AG10803 (cell line): ENCODE data around the gene STRN.

ENCODE experiments used
- DNase-seq: peaks from one replicate; pipeline ENCODE4 v3.0.0; 2010; ENCODE audit warnings: low read depth
- H3K4me3 ChIP-seq: 2 replicates; pipeline ENCODE4 v1.5.1; 2011; ENCODE audit warnings: mild to moderate bottlenecking, low read length, control low read depth
- TF ChIP-seq, protein P1 (sequence below): conservative IDR thresholded peaks from 2 replicates; pipeline ENCODE4 v1.5.1; 2011; ENCODE audit warnings: mild to moderate bottlenecking, low read length, control low read depth, inconsistent platforms

Gene STRN

DNA sequence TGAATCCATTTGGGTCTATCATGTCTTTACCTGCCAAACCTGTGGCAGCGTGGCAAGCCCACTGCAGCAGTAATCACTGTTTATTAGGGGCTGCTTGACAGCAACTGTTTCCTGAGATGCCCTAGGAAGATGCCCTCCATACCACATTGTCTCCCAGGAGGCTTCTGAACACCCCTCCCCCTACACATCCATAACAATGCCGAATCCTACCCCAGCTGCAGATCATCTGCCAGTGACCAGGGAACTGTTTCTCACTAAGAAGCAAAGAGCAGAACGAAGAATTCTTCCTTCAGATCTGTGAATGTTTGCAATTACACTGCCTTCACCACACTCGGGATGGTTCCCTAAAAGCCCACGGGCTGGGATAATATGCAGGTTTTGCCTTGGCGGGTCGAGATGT lies 142.1 kb downstream of the STRN start:
- H3K4me3 ChIP-seq: no peak overlapping the region
- no peak for DNase-seq
- TF ChIP-seq, protein P1, sequence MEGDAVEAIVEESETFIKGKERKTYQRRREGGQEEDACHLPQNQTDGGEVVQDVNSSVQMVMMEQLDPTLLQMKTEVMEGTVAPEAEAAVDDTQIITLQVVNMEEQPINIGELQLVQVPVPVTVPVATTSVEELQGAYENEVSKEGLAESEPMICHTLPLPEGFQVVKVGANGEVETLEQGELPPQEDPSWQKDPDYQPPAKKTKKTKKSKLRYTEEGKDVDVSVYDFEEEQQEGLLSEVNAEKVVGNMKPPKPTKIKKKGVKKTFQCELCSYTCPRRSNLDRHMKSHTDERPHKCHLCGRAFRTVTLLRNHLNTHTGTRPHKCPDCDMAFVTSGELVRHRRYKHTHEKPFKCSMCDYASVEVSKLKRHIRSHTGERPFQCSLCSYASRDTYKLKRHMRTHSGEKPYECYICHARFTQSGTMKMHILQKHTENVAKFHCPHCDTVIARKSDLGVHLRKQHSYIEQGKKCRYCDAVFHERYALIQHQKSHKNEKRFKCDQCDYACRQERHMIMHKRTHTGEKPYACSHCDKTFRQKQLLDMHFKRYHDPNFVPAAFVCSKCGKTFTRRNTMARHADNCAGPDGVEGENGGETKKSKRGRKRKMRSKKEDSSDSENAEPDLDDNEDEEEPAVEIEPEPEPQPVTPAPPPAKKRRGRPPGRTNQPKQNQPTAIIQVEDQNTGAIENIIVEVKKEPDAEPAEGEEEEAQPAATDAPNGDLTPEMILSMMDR: no peak

DNA sequence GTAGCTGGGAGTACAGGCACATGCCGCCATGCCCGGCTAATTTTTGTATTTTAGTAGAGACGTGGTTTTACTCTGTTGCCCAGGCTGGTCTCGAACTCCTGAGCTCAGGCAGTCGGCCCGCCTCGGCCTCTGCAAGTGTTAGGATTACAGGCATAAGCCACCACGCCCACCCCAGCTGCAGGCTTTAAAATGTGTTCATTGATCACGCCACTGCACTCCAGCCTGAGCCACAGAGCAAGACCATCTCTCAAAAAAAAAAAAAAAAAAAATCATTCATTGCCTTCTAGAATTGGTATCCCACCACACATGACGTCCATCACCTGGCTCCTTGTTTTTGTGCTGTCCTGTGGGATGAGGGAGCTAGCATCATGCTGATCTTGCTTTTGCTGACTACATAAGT lies 142.5 kb downstream of the STRN start:
- TF ChIP-seq, protein P1: no peak
- H3K4me3 ChIP-seq: no peak overlapping the region
- no peak for DNase-seq

DNA sequence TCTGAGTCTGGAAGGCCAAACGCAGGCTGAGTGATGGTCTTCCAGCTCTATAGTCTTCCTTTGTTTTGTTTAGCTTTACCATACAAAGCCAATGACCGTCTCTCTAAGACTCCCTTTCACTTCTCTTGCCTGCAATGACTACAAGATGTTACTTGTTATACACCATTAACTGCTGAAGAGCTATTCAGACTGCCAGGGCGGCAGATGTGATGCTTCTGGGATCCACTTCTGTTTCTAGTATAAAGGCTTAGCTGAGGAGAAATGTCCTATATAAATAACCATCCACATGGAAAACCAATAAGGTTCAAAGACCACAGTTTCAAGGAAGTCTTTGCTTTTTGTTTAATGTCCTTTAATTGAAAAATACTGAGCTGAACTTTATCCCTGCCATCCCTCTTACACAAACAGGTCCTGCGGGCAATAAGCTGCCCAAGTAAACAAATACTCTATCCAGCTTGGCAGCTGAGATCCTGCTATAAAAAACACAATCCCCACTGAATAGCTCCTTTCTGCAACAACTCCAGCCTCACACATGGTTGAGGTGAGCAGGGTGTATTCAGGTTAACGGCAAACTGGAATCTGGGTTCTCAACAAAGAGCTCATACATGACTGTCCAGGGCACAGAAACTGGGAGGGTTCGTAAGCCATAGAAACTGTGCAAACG lies 145.3 kb downstream of the STRN start:
- H3K4me3 ChIP-seq: no peak overlapping the region
- TF ChIP-seq, protein P1: no peak
- DNase-seq: no peak

DNA sequence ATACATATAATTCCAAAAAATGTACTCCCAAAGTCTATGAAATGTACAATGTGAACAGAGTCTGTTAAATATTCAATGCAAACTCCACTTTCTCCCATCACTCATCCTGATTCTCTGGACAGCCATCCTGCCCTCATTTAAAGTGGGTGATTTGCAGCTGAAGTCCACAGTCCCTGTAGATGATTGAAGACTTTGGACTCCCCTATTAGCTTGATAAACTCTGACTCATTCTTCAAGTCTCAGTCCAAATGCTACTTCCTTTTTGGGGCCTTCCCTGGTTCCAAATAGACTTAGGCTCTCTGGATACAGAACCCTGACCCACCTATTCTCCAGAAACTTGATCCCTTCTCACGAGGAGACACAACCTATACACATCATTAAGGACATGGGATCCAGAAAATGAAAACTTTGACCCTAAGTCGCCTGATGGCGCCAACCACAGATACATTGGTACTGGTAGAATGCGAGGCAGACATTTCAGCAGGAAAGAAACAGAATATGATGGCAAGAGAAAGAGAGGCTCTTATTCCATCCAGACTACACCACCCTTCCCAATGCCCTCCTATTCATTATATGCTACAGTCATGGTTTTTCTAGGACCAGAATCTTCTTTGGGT lies 147.1 kb downstream of the STRN start:
- H3K4me3 ChIP-seq: no peak overlapping the region
- TF ChIP-seq, protein P1: no peak
- no peak for DNase-seq

DNA sequence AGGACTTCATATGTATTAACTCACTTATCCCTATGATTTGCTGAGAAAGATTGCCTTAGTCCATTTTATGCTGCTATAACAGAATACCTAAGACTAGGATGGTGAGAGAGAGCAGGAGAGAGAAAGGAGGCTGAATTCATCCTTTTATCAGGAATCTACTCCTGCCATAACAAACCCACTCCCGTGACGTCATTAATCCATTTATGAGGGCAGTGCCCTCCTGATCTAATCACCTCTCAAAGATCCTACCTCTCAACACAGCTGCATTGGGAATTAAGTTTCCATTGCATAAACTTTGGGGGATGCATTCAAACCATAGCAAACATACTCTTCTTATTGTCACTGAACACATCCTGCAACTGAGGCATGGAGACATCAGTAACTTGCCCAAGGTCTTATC lies 147.8 kb downstream of the STRN start:
- DNase-seq: no peak
- TF ChIP-seq, protein P1: no peak
- no peak overlapping the region for H3K4me3 ChIP-seq

DNA sequence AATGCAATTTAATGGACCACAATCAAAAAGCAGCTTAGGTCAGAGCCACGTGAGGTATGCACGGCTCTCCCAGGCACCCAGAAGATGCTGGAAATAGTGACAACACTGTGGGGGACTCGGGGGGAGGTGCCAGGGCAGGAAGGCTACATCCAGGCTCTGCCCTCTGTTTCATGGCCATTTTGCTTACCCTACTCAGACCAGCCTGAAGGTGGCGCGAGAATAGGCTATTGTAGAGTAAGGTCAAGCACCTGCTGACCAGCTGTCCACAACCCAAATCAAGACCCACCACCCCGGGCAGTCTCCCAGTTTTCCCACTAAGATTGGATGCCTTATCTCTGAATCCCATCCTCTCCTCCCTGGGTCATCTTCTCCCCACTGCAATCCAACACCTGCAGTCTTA lies 154.1 kb downstream of the STRN start:
- TF ChIP-seq, protein P1: 0 out of 2 replicates have a peak, but pooled peaks have one; percentile 3
- no peak for DNase-seq
- no peak overlapping the region for H3K4me3 ChIP-seq

DNA sequence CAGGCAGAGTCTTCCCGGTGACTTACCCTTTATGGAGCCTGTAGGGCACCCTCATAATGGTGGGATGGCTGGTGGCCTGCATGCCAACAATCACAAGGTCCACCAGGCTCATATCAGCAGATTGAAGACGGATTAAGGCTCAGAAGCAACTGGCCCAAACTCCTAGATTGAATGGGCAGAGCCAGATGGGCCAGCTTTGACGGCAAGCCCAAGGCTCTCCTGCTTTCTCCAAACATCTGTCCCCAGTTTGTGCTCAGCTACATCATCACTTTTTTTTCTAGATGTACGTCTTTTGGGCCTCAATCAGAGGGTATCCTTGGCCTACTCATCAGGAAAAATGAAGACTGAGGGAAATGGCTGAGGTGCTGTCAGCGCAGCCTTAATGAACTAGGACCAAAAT lies 155.3 kb downstream of the STRN start:
- TF ChIP-seq, protein P1: no peak
- H3K4me3 ChIP-seq: no peak overlapping the region
- no peak for DNase-seq
